Type B pancreatic cell (in vitro differentiated cells): ENCODE data around the gene ZNF691. TPM values are rescaled to one million over a fixed set of nuclear protein-coding genes. Genes with fewer than 3 reads are reported as not detected.
"Not testable (repeated sequence)": the region's sequence is repeated elsewhere in the genome, so short reads cannot be mapped to it uniquely, and the experiment has no call there.

ENCODE experiments used
- DNase-seq: peaks from one replicate; pipeline ENCODE4 v3.0.0; 2021; ENCODE audit warnings: mixed read lengths; ENCODE audit not compliant: unreplicated experiment; ENCODE audit errors: extremely low spot score
- H3K27ac Mint-ChIP-seq: 2 replicates; pipeline ENCODE4 v1.8.0; 2021; ENCODE audit warnings: mild to moderate bottlenecking, mixed read lengths
- H3K27me3 Mint-ChIP-seq: 2 replicates; pipeline ENCODE4 v1.8.0; 2021; ENCODE audit warnings: mixed read lengths
- H3K36me3 Mint-ChIP-seq: 2 replicates; pipeline ENCODE4 v1.8.0; 2021; ENCODE audit warnings: mixed read lengths
- H3K4me1 Mint-ChIP-seq: one replicate; pipeline ENCODE4 v1.8.0; 2021; ENCODE audit warnings: mixed read lengths; ENCODE audit not compliant: unreplicated experiment
- H3K4me3 Mint-ChIP-seq: 2 replicates; pipeline ENCODE4 v1.8.0; 2021; ENCODE audit warnings: mild to moderate bottlenecking, mixed read lengths
- H3K9me3 Mint-ChIP-seq: 2 replicates; pipeline ENCODE4 v1.8.0; 2021; ENCODE audit warnings: mixed read lengths
- CTCF ChIP-seq: fragments of 200-600 bp; sonication (generic); conservative IDR thresholded peaks from 2 replicates; pipeline ENCODE4 v1.5.0; 2021; ENCODE audit warnings: antibody characterized with exemption, mild to moderate bottlenecking
- total RNA-seq: library from RNA; stranded (reverse); gene quantifications from 2 replicates; pipeline ENCODE4 v1.2.1, GENCODE V29; 2021; ENCODE audit warnings: low replicate concordance

ZNF691 gene
- total RNA-seq, 1 donor from 2014 or later, result 18.0 TPM

- no peaks in the 10 kb centered on the region for H3K27me3 Mint-ChIP-seq
- TF ChIP-seq CTCF, result no peak
- peaks cover 24% of the 10 kb centered on the region for H3K36me3 Mint-ChIP-seq
- H3K9me3 Mint-ChIP-seq, result no peaks in the 10 kb centered on the region
- H3K4me3 Mint-ChIP-seq, result no peak overlapping the region
- H3K27ac Mint-ChIP-seq, result no peak overlapping the region
- H3K4me1 Mint-ChIP-seq, result no peaks in the 10 kb centered on the region
- no peak for DNase-seq
Measured at GRCh38 chr1:42806593-42806992, 39.8 kb upstream of the ZNF691 start.

GRCh38 chr1:42807056-42807668 lies 39.3 kb upstream of the ZNF691 start:
- TF ChIP-seq CTCF, result no peak
- no peak for DNase-seq
- Mint-ChIP-seq H3K36me3 (peaks cover 26% of the 10 kb centered on the region), H3K9me3 (no peaks in the 10 kb centered on the region), H3K4me1 (no peaks in the 10 kb centered on the region), H3K27me3 (no peaks in the 10 kb centered on the region), H3K27ac (no peak overlapping the region), H3K4me3 (no peak overlapping the region)

- not testable (repeated sequence) for H3K27ac Mint-ChIP-seq, H3K4me3 Mint-ChIP-seq, DNase-seq, H3K9me3 Mint-ChIP-seq, H3K27me3 Mint-ChIP-seq
- H3K4me1 Mint-ChIP-seq, result peaks cover 12% of the 10 kb centered on the region
- peaks cover 15% of the 10 kb centered on the region for H3K36me3 Mint-ChIP-seq
Measured at GRCh38 chr1:42814815-42815214, 31.6 kb upstream of the ZNF691 start.

- H3K4me3 Mint-ChIP-seq, result peak overlapping the region; percentile 89
- peak overlapping the region; percentile 72 for H3K27ac Mint-ChIP-seq
- no peaks in the 10 kb centered on the region for H3K27me3 Mint-ChIP-seq
- H3K9me3 Mint-ChIP-seq, result no peaks in the 10 kb centered on the region
- TF ChIP-seq CTCF, result no peak
- peaks cover 12% of the 10 kb centered on the region for H3K36me3 Mint-ChIP-seq
- peaks cover 12% of the 10 kb centered on the region for H3K4me1 Mint-ChIP-seq
- DNase-seq, result no peak
Measured at GRCh38 chr1:42815941-42816584, 30.4 kb upstream of the ZNF691 start.

- TF ChIP-seq CTCF, result no peak
- Mint-ChIP-seq H3K36me3 (peaks cover 8% of the 10 kb centered on the region), H3K4me3 (peak within 1 kb of the TSS; percentile 89), H3K27me3 (no peaks in the 10 kb centered on the region), H3K27ac (peak within 1 kb of the TSS; percentile 72), H3K4me1 (peaks cover 12% of the 10 kb centered on the region), H3K9me3 (no peaks in the 10 kb centered on the region)
- peak; percentile 98 for DNase-seq
Measured at GRCh38 chr1:42816585-42817439, 29.6 kb upstream of the ZNF691 start, which contains the start of the genes ERMAP and SVBP. Gene ERMAP (plus strand): TSS chr1:42817122. CDS start chr1:42830449, 13,327 bp downstream. Gene SVBP (minus strand): TSS chr1:42817397. CDS start chr1:42816544, 853 bp downstream.

GRCh38 chr1:42817440-42817767 lies 29.0 kb upstream of the ZNF691 start:
- H3K27ac Mint-ChIP-seq, result peak overlapping the region; percentile 19
- peaks cover 14% of the 10 kb centered on the region for H3K4me1 Mint-ChIP-seq
- no peak for DNase-seq
- H3K36me3 Mint-ChIP-seq, result peaks cover 8% of the 10 kb centered on the region
- no peak for TF ChIP-seq CTCF
- H3K4me3 Mint-ChIP-seq, result peak overlapping the region; percentile 82
- H3K27me3 Mint-ChIP-seq, result no peaks in the 10 kb centered on the region
- no peaks in the 10 kb centered on the region for H3K9me3 Mint-ChIP-seq
